ENCODE results near the gene BCL6B.
"Not testable (repeated sequence)": the region's sequence is repeated elsewhere in the genome, so short reads cannot be mapped to it uniquely, and the experiment has no call there.

Gene BCL6B

GRCh38 chr17:7050583-7050982, 27.7 kb downstream of the BCL6B start:
- DNase-seq (ENCODE audit: insufficient read length, low spot score); FAIRE-seq: not testable (repeated sequence)

- DNase-seq (ENCODE audit: insufficient read length, low spot score) (no peak), FAIRE-seq (no peak)
Measured at GRCh38 chr17:7056386-7056785, 33.5 kb downstream of the BCL6B start.

GRCh38 chr17:7058831-7059447, 36.1 kb downstream of the BCL6B start:
- DNase-seq (ENCODE audit: insufficient read length, low spot score) (no peak), FAIRE-seq (no peak)

- FAIRE-seq (no peak), DNase-seq (ENCODE audit: insufficient read length, low spot score) (no peak)
Measured at GRCh38 chr17:7060165-7060891, 37.5 kb downstream of the BCL6B start.

GRCh38 chr17:7063518-7064094, 40.8 kb downstream of the BCL6B start:
- FAIRE-seq: no peak
- no peak for DNase-seq (ENCODE audit: insufficient read length, low spot score)

- DNase-seq (ENCODE audit: insufficient read length, low spot score) (no peak), FAIRE-seq (no peak)
Measured at GRCh38 chr17:7064261-7064660, 41.4 kb downstream of the BCL6B start.

- FAIRE-seq (no peak), DNase-seq (ENCODE audit: insufficient read length, low spot score) (no peak)
Measured at GRCh38 chr17:7067198-7067597, 44.3 kb downstream of the BCL6B start.

- FAIRE-seq: no peak
Measured at GRCh38 chr17:7068268-7068667, 45.4 kb downstream of the BCL6B start.

GRCh38 chr17:7070712-7071111, 47.9 kb downstream of the BCL6B start:
- FAIRE-seq: no peak
- DNase-seq (ENCODE audit: insufficient read length, low spot score): no peak

More at GRCh38 chr17:7068268-7068667, 45.4 kb downstream of the BCL6B start:
- no peak for DNase-seq (ENCODE audit: insufficient read length, low spot score)

- FAIRE-seq: no peak
- no peak for DNase-seq (ENCODE audit: insufficient read length, low spot score)
Measured at GRCh38 chr17:7072406-7072805, 49.6 kb downstream of the BCL6B start.

- DNase-seq (ENCODE audit: insufficient read length, low spot score): no peak
Measured at GRCh38 chr17:7074931-7075330, 52.1 kb downstream of the BCL6B start.

GRCh38 chr17:7077911-7078546, 55.2 kb downstream of the BCL6B start:
- no peak for DNase-seq (ENCODE audit: insufficient read length, low spot score)
- no peak for FAIRE-seq

More at GRCh38 chr17:7074931-7075330, 52.1 kb downstream of the BCL6B start:
- FAIRE-seq: no peak

- DNase-seq (ENCODE audit: insufficient read length, low spot score) (no peak), FAIRE-seq (no peak)
Measured at GRCh38 chr17:7078711-7079110, 55.9 kb downstream of the BCL6B start.

Measured in GM19239 (cell line).